GM12878 (cell line): ENCODE data around the gene CCDC201. TPM values are rescaled to one million over a fixed set of nuclear protein-coding genes. Genes with fewer than 3 reads are reported as not detected.

ENCODE experiments used
- ATAC-seq: fragments of 200-7000 bp; cut with Tn5 transposase; 3 replicates; pipeline ENCODE4 v1.9.1; 2020; ENCODE audit warnings: mild to moderate bottlenecking, moderate library complexity
- BruUV-seq: library from RNA; stranded (reverse); fragments of 400-500 nt; replicated peaks from 2 replicates; lab custom pipeline; 2021; lab: Mats Ljungman, UMichigan
- CTCF ChIA-PET: fragments of 300-600 bp; sonication (Branson Sonifier 250); formaldehyde crosslinking; extraction: SDS; loops from one replicate; lab custom pipeline; 2021; ENCODE audit warnings: inconsistent platforms; lab: Yijun Ruan, JAX
- POLR2A ChIA-PET: fragments of 350-600 bp; formaldehyde crosslinking; extraction: SDS; loops from one replicate; lab custom pipeline; 2021; ENCODE audit warnings: inconsistent platforms; lab: Charles Lee
- RAD21 ChIA-PET: fragments of 300-600 bp; sonication (Branson Sonifier 250); formaldehyde crosslinking; loops from one replicate; lab custom pipeline; 2023; ENCODE audit warnings: antibody characterized with exemption; ENCODE audit not compliant: unreplicated experiment; lab: Charles Lee
- SMC1A ChIA-PET: fragments of 300-600 bp; sonication (Branson Sonifier 250); formaldehyde crosslinking; loops from one replicate; lab custom pipeline; 2023; ENCODE audit not compliant: unreplicated experiment, uncharacterized antibody; lab: Charles Lee
- DNase-seq: peaks from one replicate; pipeline ENCODE4 v3.0.0-alpha.2; 2011; ENCODE audit warnings: low read depth, low spot score
- FAIRE-seq: peaks from 3 replicates; lab custom pipeline; 2011; peaks lifted over from hg19 to GRCh38; lab: Jason Lieb, UNC
- H2AFZ ChIP-seq: 2 replicates; pipeline ENCODE4 v1.6.0; 2011; ENCODE audit warnings: low read depth, low read length, control low read depth; ENCODE audit not compliant: control insufficient read depth
- H3K27ac ChIP-seq: 2 replicates; pipeline ENCODE4 v1.5.1; 2011; ENCODE audit warnings: control low read depth; ENCODE audit not compliant: control insufficient read depth, insufficient read depth
- H3K27me3 ChIP-seq, 2 experiments: replicated peaks in 1 of 2; 2 replicates each; pipeline versions ENCODE4 v1.6.0 to v1.6.1; 2011; ENCODE audit warnings: low read length in 1 of 2; ENCODE audit not compliant: control insufficient read depth in 2 of 2, insufficient read depth in 2 of 2
- H3K36me3 ChIP-seq, 2 experiments: 2 replicates each; pipeline ENCODE4 v1.5.1; 2011; ENCODE audit warnings: low read length in 1 of 2; ENCODE audit not compliant: control insufficient read depth in 2 of 2, insufficient read depth in 2 of 2
- H3K4me1 ChIP-seq: 2 replicates; pipeline ENCODE4 v1.6.1; 2011; ENCODE audit warnings: mild to moderate bottlenecking, low read length, moderate library complexity, mixed read lengths; ENCODE audit not compliant: control insufficient read depth, insufficient read depth
- H3K4me2 ChIP-seq: 2 replicates; pipeline ENCODE4 v1.6.0; 2011; ENCODE audit warnings: control low read depth; ENCODE audit not compliant: control insufficient read depth, insufficient read depth
- H3K4me3 ChIP-seq: fragments of 200-600 bp; sonication (generic); 2 replicates; pipeline ENCODE4 v1.5.1; 2016
- H3K79me2 ChIP-seq: 2 replicates; pipeline ENCODE4 v1.6.0; 2011; ENCODE audit warnings: low read length; ENCODE audit not compliant: control insufficient read depth, insufficient read depth
- H3K9ac ChIP-seq: 2 replicates; pipeline ENCODE4 v1.8.0; 2011; ENCODE audit warnings: low read length, control low read depth, mixed read lengths; ENCODE audit not compliant: control insufficient read depth, insufficient read depth
- H3K9me3 ChIP-seq: replicated peaks from 3 replicates; pipeline ENCODE4 v1.5.1; 2011; ENCODE audit warnings: mild to moderate bottlenecking, low read length; ENCODE audit not compliant: control insufficient read depth, insufficient read depth
- H4K20me1 ChIP-seq: 2 replicates; pipeline ENCODE4 v1.6.0; 2011; ENCODE audit not compliant: control insufficient read depth, insufficient read depth
- CBX3 ChIP-seq: fragments of 200-600 bp; sonication (generic); IDR thresholded peaks from 2 replicates; pipeline ENCODE4 v1.6.1; 2016; ENCODE audit warnings: low read depth, borderline replicate concordance
- CEBPB ChIP-seq, 2 experiments: fragments of 150-350 bp in 1 of 2; IDR thresholded peaks; 2 replicates each; pipeline ENCODE4 v1.6.1; 2012 to 2014; ENCODE audit warnings: low read depth in 2 of 2, low read length in 2 of 2, borderline replicate concordance in 1 of 2, inconsistent platforms in 1 of 2
- CEBPZ ChIP-seq: fragments of 150-350 bp; IDR thresholded peaks from 2 replicates; pipeline ENCODE4 v1.6.1; 2016; ENCODE audit warnings: low read depth, low read length
- ETV6 ChIP-seq, 2 experiments: fragments of 450-650 bp in 1 of 2; IDR thresholded peaks in 1 of 2; conservative IDR thresholded peaks in 1 of 2; 2 replicates each; pipeline ENCODE4 v1.6.1; 2014; ENCODE audit warnings: antibody characterized with exemption in 1 of 2, borderline replicate concordance in 1 of 2, low read depth in 1 of 2, mild to moderate bottlenecking in 1 of 2, moderate library complexity in 1 of 2
- HDGF ChIP-seq: fragments of 450-650 bp; IDR thresholded peaks from 2 replicates; pipeline ENCODE4 v1.6.1; 2016; ENCODE audit warnings: antibody characterized with exemption
- IKZF1 ChIP-seq: fragments of 450-650 bp; conservative IDR thresholded peaks from 2 replicates; pipeline ENCODE4 v1.6.1; 2017; ENCODE audit warnings: antibody characterized with exemption, mild to moderate bottlenecking
- JUND ChIP-seq: IDR thresholded peaks from 2 replicates; pipeline ENCODE4 v1.6.1; 2012; ENCODE audit warnings: low read depth, mild to moderate bottlenecking, low read length, improper control_type of control experiment, moderate library complexity
- KAT2A ChIP-seq: conservative IDR thresholded peaks from 2 replicates; pipeline ENCODE4 v1.6.1; 2011; ENCODE audit warnings: low read depth, low read length; ENCODE audit not compliant: control insufficient read depth
- MAX ChIP-seq: IDR thresholded peaks from 2 replicates; pipeline ENCODE4 v1.6.1; 2012; ENCODE audit warnings: low read depth, low read length, improper control_type of control experiment
- MTA2 ChIP-seq: fragments of 450-650 bp; IDR thresholded peaks from 2 replicates; pipeline ENCODE4 v1.6.1; 2016; ENCODE audit warnings: low read depth, mild to moderate bottlenecking, moderate library complexity
- NBN ChIP-seq: fragments of 450-650 bp; IDR thresholded peaks from 2 replicates; pipeline ENCODE4 v1.6.1; 2016
- NFIC ChIP-seq: IDR thresholded peaks from 2 replicates; pipeline ENCODE4 v1.6.1; 2012; ENCODE audit warnings: low read depth, mild to moderate bottlenecking, inconsistent platforms, low read length, moderate library complexity
- SRF ChIP-seq, 2 experiments: IDR thresholded peaks; 2 replicates each; pipeline ENCODE4 v1.6.1; 2011; ENCODE audit warnings: low read depth in 2 of 2, low read length in 2 of 2, mild to moderate bottlenecking in 1 of 2, moderate library complexity in 1 of 2
- TAF1 ChIP-seq: IDR thresholded peaks from 2 replicates; pipeline ENCODE4 v1.6.1; 2011; ENCODE audit warnings: mild to moderate bottlenecking, low read depth, low read length, borderline replicate concordance
- ZSCAN29 ChIP-seq: fragments of 450-650 bp; IDR thresholded peaks from 2 replicates; pipeline ENCODE4 v1.6.1; 2017; ENCODE audit warnings: mild to moderate bottlenecking, moderate library complexity
- WGBS: methylation state at CpG from one replicate; pipeline ENCODE4 v1.1.6; 2016; ENCODE audit warnings: low lambda C conversion rate; ENCODE audit not compliant: insufficient replicate concordance, insufficient coverage; ENCODE audit errors: missing lambda C conversion rate; 5-methylcytosine and 5-hydroxymethylcytosine counted together
- in situ Hi-C: fragments of 300-500 bp; cut with MboI; formaldehyde crosslinking; loops from 9 replicates; pipeline ENCODE4 v1.14.3; 2018; ENCODE audit warnings: mixed read lengths
- intact Hi-C: fragments of 100-400 bp; cut with micrococcal nuclease; formaldehyde crosslinking; loops from one replicate; pipeline ENCODE4 v1.14.2; 2022; ENCODE audit not compliant: unreplicated experiment
- polyA plus RNA-seq, 11 experiments: library from polyadenylated mRNA; depleted of rRNA in 4 of 11; unstranded in 6 of 11; stranded (reverse) in 5 of 11; fragments of >200 nt; fragmentation: Nextera tagmentation in 4 of 11; fragmentation: Illumina TruSeq in 1 of 11; extraction: Ambion mirVana in 4 of 11; extraction: Trizol in 1 of 11; gene quantifications; 1 replicate in 1 of 11; 2 replicates in 10 of 11; pipeline versions ENCODE4 v1.2.1 to v1.2.3, GENCODE V29; 2011 to 2016; ENCODE audit warnings: inconsistent platforms in 2 of 11, missing spikeins in 2 of 11, low read depth in 1 of 11
- total RNA-seq, 4 experiments: library from RNA; depleted of rRNA in 3 of 4; stranded (reverse); fragments of >200 nt in 3 of 4; fragmentation: Illumina TruSeq in 1 of 4; extraction: Trizol in 1 of 4; gene quantifications; 2 replicates each; pipeline versions ENCODE4 v1.2.1 to v1.2.3, GENCODE V29; 2013 to 2021

Gene CCDC201
- total and polyA plus RNA-seq, 10 of the 15 experiments (the other 5 are each of a cell fraction or from before 2014, with no cell fraction given): 0.10 TPM; not detected in 9

GRCh38 chr7:45876519-45876918 lies 3.6 kb upstream of the CCDC201 start:
- RAD21 ChIA-PET: no interaction called here

GRCh38 chr7:45874408-45875131 lies 1.7 kb upstream of the CCDC201 start:
- intact Hi-C loops (no loop called here), in situ Hi-C loops (loop anchor here (25.0 kb wide), 1 partner anchor 712 kb away; the partner anchor contains the start of gene RAMP3)
- Histone ChIP-seq H3K4me1 (no peaks in the 10 kb centered on the region), H3K4me3 (no peak overlapping the region), H3K36me3 (no peaks in the 10 kb centered on the region), H3K4me2 (no peak overlapping the region), H3K79me2 (no peaks in the 10 kb centered on the region), H2AFZ (no peak overlapping the region), H3K9me3 (no peaks in the 10 kb centered on the region; the same call in 2 of the 3 replicates), H3K27ac (no peak overlapping the region), H3K9ac (no peak overlapping the region), H4K20me1 (no peaks in the 10 kb centered on the region), H3K27me3 (no peaks in the 10 kb centered on the region)
- FAIRE-seq (no peak), DNase-seq (no peak), ATAC-seq (no peak)
- no TSS peak for BruUV-seq
- RAD21 ChIA-PET: no interaction called here
- CTCF ChIA-PET: no interaction called here
- 64% methylated on average over 8 of the region's 8 CpGs for WGBS
- POLR2A ChIA-PET: no interaction called here
- SMC1A ChIA-PET: no interaction called here
- TF ChIP-seq SRF (IDR thresholded peaks at IDR 0.05; ENCODE audit: low read depth in 2 of 2, low read length in 2 of 2) (no peak), HDGF (no peak), MAX (no peak), ZSCAN29 (no peak), NBN (no peak), TAF1 (no peak), CEBPB (IDR thresholded peaks at IDR 0.05; ENCODE audit: borderline replicate concordance in 1 of 2, low read depth in 2 of 2, low read length in 2 of 2) (no peak), KAT2A (no peak), CBX3 (no peak), NFIC (no peak), IKZF1 (no peak), CEBPZ (no peak)

More at GRCh38 chr7:45876519-45876918, 3.6 kb upstream of the CCDC201 start:
- Histone ChIP-seq H2AFZ (no peak overlapping the region), H3K27ac (no peak overlapping the region), H3K79me2 (no peaks in the 10 kb centered on the region), H3K9me3 (no peaks in the 10 kb centered on the region; the same call in 2 of the 3 replicates)
- WGBS: 66% methylated on average over 2 of the region's 2 CpGs
- ATAC-seq: no peak
- TF ChIP-seq JUND: no peak
- TF ChIP-seq ETV6 (conservative IDR thresholded peaks at IDR 0.05 in 1 of 2, IDR thresholded peaks at IDR 0.05 in 1 of 2; ENCODE audit: borderline replicate concordance in 1 of 2, low read depth in 1 of 2): no peak
- TF ChIP-seq MTA2: no peak
- TF ChIP-seq, all 136 proteins: peak for 0
- Histone ChIP-seq H3K4me3 (no peak overlapping the region), H3K4me1 (no peaks in the 10 kb centered on the region), H3K27me3 (no peaks in the 10 kb centered on the region; a peak in 1 of 4 replicates), H3K36me3 (no peaks in the 10 kb centered on the region), H3K4me2 (no peak overlapping the region), H4K20me1 (no peaks in the 10 kb centered on the region), H3K9ac (no peak overlapping the region)
- SMC1A ChIA-PET: no interaction called here
- intact Hi-C loops (no loop called here), in situ Hi-C loops (no loop called here)
- CTCF ChIA-PET: no interaction called here
- DNase-seq (no peak), FAIRE-seq (no peak)
- POLR2A ChIA-PET: no interaction called here
- BruUV-seq: no TSS peak
